ENCODE measurements around the gene ANXA6. TPM values are rescaled to one million over a fixed set of nuclear protein-coding genes. Genes with fewer than 3 reads are reported as not detected.

Gene ANXA6
- total RNA-seq, 4 donors from 2014 or later = 359 to 435 (median 375) TPM

- H3K27ac ChIP-seq = peak overlapping the region in 3 of 4 donors; percentile 75 to 82 (median 82)
- H3K4me3 ChIP-seq = no peak overlapping the region
- H3K9me3 ChIP-seq = no peaks in the 10 kb centered on the region
- no peak for TF ChIP-seq EP300 (IDR thresholded peaks at IDR 0.05)
- TF ChIP-seq POLR2AphosphoS5 (IDR thresholded peaks at IDR 0.05) = no peak
- no peak for TF ChIP-seq CTCF (IDR thresholded peaks at IDR 0.05)
- TF ChIP-seq POLR2A (IDR thresholded peaks at IDR 0.05) = no peak
- no peaks in the 10 kb centered on the region for H3K27me3 ChIP-seq
- no peak for ATAC-seq
- H3K36me3 ChIP-seq = peaks cover 0 to 64% of the 10 kb centered on the region in 2 donors
- no CpG with 5 or more reads among the region's 5 CpGs for WGBS, 2 donors (ENCODE audit: low coverage in 1 of 2)
- H3K4me1 ChIP-seq = peaks cover 11 to 85% (median 36%) of the 10 kb centered on the region in 3 donors
Observed at GRCh38 chr5:151062405-151063141, 95.0 kb downstream of the ANXA6 start.

GRCh38 chr5:151060742-151061141, 96.8 kb downstream of the ANXA6 start:
- TF ChIP-seq POLR2AphosphoS5 (IDR thresholded peaks at IDR 0.05) (no peak), CTCF (IDR thresholded peaks at IDR 0.05) (no peak), EP300 (IDR thresholded peaks at IDR 0.05) (no peak), POLR2A (IDR thresholded peaks at IDR 0.05) (no peak)
- Histone ChIP-seq H3K4me1 (peaks cover 11 to 67% (median 36%) of the 10 kb centered on the region in 3 donors), H3K9me3 (no peaks in the 10 kb centered on the region), H3K27ac (peak overlapping the region in 2 of 4 donors; percentile 25 to 48), H3K36me3 (peaks cover 0 to 70% of the 10 kb centered on the region in 2 donors), H3K4me3 (no peak overlapping the region), H3K27me3 (no peaks in the 10 kb centered on the region)
- 48% methylated on average over 3 of the region's 6 CpGs; no CpG with 5 or more reads in 1 of the 2 donors for WGBS, 2 donors (ENCODE audit: low coverage in 1 of 2)
- peak; percentile 44 for ATAC-seq

GRCh38 chr5:151058891-151059489, 98.6 kb downstream of the ANXA6 start:
- no peak for TF ChIP-seq EP300 (IDR thresholded peaks at IDR 0.05)
- TF ChIP-seq POLR2AphosphoS5 (IDR thresholded peaks at IDR 0.05) = no peak
- no peak for TF ChIP-seq CTCF (IDR thresholded peaks at IDR 0.05)
- no peak for TF ChIP-seq POLR2A (IDR thresholded peaks at IDR 0.05)
- no peak for ATAC-seq
- H3K9me3 ChIP-seq = no peaks in the 10 kb centered on the region
- H3K27ac ChIP-seq = peak overlapping the region in 1 of 4 donors; percentile 42
- 69 to 75% methylated on average over 5 to 6 of the region's 7 CpGs for WGBS, 2 donors (ENCODE audit: low coverage in 1 of 2)
- H3K4me1 ChIP-seq = peaks cover 11 to 50% (median 27%) of the 10 kb centered on the region in 3 donors
- H3K4me3 ChIP-seq = no peak overlapping the region
- H3K36me3 ChIP-seq = peaks cover 0 to 88% of the 10 kb centered on the region in 2 donors
- no peaks in the 10 kb centered on the region for H3K27me3 ChIP-seq

GRCh38 chr5:151058301-151058700, 99.3 kb downstream of the ANXA6 start:
- Histone ChIP-seq H3K4me3 (no peak overlapping the region), H3K27me3 (no peaks in the 10 kb centered on the region), H3K27ac (no peak overlapping the region), H3K36me3 (peaks cover 0 to 95% of the 10 kb centered on the region in 2 donors), H3K9me3 (no peaks in the 10 kb centered on the region), H3K4me1 (peaks cover 8 to 43% (median 20%) of the 10 kb centered on the region in 3 donors)
- no peak for TF ChIP-seq POLR2AphosphoS5 (IDR thresholded peaks at IDR 0.05)
- TF ChIP-seq CTCF (IDR thresholded peaks at IDR 0.05) = no peak
- no peak for TF ChIP-seq EP300 (IDR thresholded peaks at IDR 0.05)
- no peak for TF ChIP-seq POLR2A (IDR thresholded peaks at IDR 0.05)
- no peak for ATAC-seq
- WGBS, 2 donors (ENCODE audit: low coverage in 1 of 2) = 80% methylated on average over 1 of the region's 5 CpGs

All from gastroesophageal sphincter (tissue), 4 donors.